HepG2 (cell line): Measurements from ENCODE around the gene GNB1. TPM values are rescaled to one million over a fixed set of nuclear protein-coding genes. Genes with fewer than 3 reads are reported as not detected.
A peak's percentile ranks its signal among the peaks of the same experiment; 100 is the strongest.

Experiments used
- ATF3 ChIP-seq: sonication (generic); formaldehyde crosslinking; IDR thresholded peaks from 2 replicates; pipeline ENCODE4 v1.4.0; 2020; ENCODE audit warnings: missing genetic modification reagents
- FOSL2 ChIP-seq: sonication (generic); formaldehyde crosslinking; IDR thresholded peaks from 2 replicates; pipeline ENCODE4 v1.4.0; 2020; ENCODE audit warnings: missing genetic modification reagents
- HIVEP1 ChIP-seq: sonication (generic); formaldehyde crosslinking; IDR thresholded peaks from 2 replicates; pipeline ENCODE4 v1.4.0; 2020; ENCODE audit warnings: mild to moderate bottlenecking, missing genetic modification reagents
- IRX3 ChIP-seq: sonication (generic); formaldehyde crosslinking; IDR thresholded peaks from 2 replicates; pipeline ENCODE4 v1.8.1; 2023; ENCODE audit warnings: mild to moderate bottlenecking, low read depth, missing genetic modification reagents, borderline replicate concordance
- KLF16 ChIP-seq, 2 experiments: sonication (generic) in 1 of 2; formaldehyde crosslinking in 1 of 2; IDR thresholded peaks; 2 replicates each; pipeline versions ENCODE4 v1.6.1 to v1.8.0; 2016 to 2023; ENCODE audit warnings: missing genetic modification reagents in 2 of 2, missing compliant biosample characterization in 1 of 2
- LBX2 ChIP-seq: sonication (generic); formaldehyde crosslinking; IDR thresholded peaks from 2 replicates; pipeline ENCODE4 v1.5.0; 2020; ENCODE audit warnings: missing genetic modification reagents, mild to moderate bottlenecking, borderline replicate concordance
- NFE2L2 ChIP-seq: fragments of 150-350 bp; IDR thresholded peaks from 2 replicates; pipeline ENCODE4 v1.6.1; 2014; ENCODE audit warnings: low read length
- RARA ChIP-seq: IDR thresholded peaks from 2 replicates; pipeline ENCODE4 v1.6.1; 2016; ENCODE audit warnings: missing genetic modification reagents, missing compliant biosample characterization
- SAP130 ChIP-seq: IDR thresholded peaks from 2 replicates; pipeline ENCODE4 v1.6.1; 2016; ENCODE audit warnings: low read depth
- ZNF503 ChIP-seq: sonication (generic); formaldehyde crosslinking; IDR thresholded peaks from 2 replicates; pipeline ENCODE4 v1.4.0; 2020; ENCODE audit warnings: missing genetic modification reagents
- ZNF652 ChIP-seq: IDR thresholded peaks from 2 replicates; pipeline ENCODE4 v1.6.1; 2016; ENCODE audit warnings: low read depth, borderline replicate concordance
- ZNF691 ChIP-seq: sonication (generic); formaldehyde crosslinking; IDR thresholded peaks from 2 replicates; pipeline ENCODE4 v1.4.0; 2020; ENCODE audit warnings: missing genetic modification reagents, low read depth, mild to moderate bottlenecking, borderline replicate concordance
- polyA plus RNA-seq, 8 experiments: library from polyadenylated mRNA; depleted of rRNA in 3 of 8; stranded (reverse) in 7 of 8; unstranded in 1 of 8; fragments of >200 nt; fragmentation: Illumina TruSeq in 4 of 8; extraction: Trizol in 4 of 8; gene quantifications; 2 replicates each; pipeline versions ENCODE4 v1.2.1 to v1.2.3, GENCODE V29; 2011 to 2016; ENCODE audit warnings: low read depth in 4 of 8, missing spikeins in 1 of 8, mixed read lengths in 1 of 8; ENCODE audit not compliant: insufficient read depth in 1 of 8
- total RNA-seq, 5 experiments: library from RNA; depleted of rRNA; stranded (reverse); fragments of >200 nt; fragmentation: Illumina TruSeq; extraction: Trizol; gene quantifications; 2 replicates each; pipeline ENCODE4 v1.2.3, GENCODE V29; 2016; ENCODE audit warnings: low read depth in 1 of 5
- TF ChIP-seq, protein P1 (sequence below): sonication (generic); formaldehyde crosslinking; IDR thresholded peaks from one replicate; pipeline ENCODE4 v1.5.1; 2020; ENCODE audit warnings: mild to moderate bottlenecking, missing genetic modification reagents; ENCODE audit errors: not compliant biosample characterization
- TF ChIP-seq, protein P2 (sequence below): sonication (generic); formaldehyde crosslinking; IDR thresholded peaks from 2 replicates; pipeline ENCODE4 v1.4.0; 2020; ENCODE audit warnings: mild to moderate bottlenecking, missing genetic modification reagents
- TF ChIP-seq, protein P3 (sequence below): IDR thresholded peaks from 2 replicates; pipeline ENCODE4 v1.6.1; 2016; ENCODE audit warnings: missing genetic modification reagents, missing compliant biosample characterization

The GNB1 gene
- total and polyA plus RNA-seq, 2 of the 13 experiments (the other 11 are each of a cell fraction or from before 2014, with no cell fraction given), result 66.2 to 327 TPM

GRCh38 chr1:1920608-1921458 is 29.9 kb upstream of the GNB1 start (continued):
- TF ChIP-seq HIVEP1 (no peak), ZNF691 (peak; percentile 54; the same call in 1 of the 2 replicates), NFE2L2 (no peak), ZNF503 (CRISPR knock-in tag) (peak; percentile 20; the same call in 1 of the 2 replicates), RARA (CRISPR knock-in tag) (no peak), ZNF652 (CRISPR knock-in tag) (no peak), IRX3 (0 out of 2 replicates have a peak, but pooled peaks have one; percentile 45), KLF16 (CRISPR knock-in tag; IDR thresholded peaks at IDR 0.05) (0 out of 4 replicates have a peak, but pooled peaks of 1 of the 2 experiments have one; percentile 23), SAP130 (peak; percentile 56), LBX2 (CRISPR knock-in tag) (no peak), ATF3 (CRISPR knock-in tag) (no peak), FOSL2 (peak; percentile 11; the same call in 1 of the 2 replicates)
- TF ChIP-seq, protein P1, sequence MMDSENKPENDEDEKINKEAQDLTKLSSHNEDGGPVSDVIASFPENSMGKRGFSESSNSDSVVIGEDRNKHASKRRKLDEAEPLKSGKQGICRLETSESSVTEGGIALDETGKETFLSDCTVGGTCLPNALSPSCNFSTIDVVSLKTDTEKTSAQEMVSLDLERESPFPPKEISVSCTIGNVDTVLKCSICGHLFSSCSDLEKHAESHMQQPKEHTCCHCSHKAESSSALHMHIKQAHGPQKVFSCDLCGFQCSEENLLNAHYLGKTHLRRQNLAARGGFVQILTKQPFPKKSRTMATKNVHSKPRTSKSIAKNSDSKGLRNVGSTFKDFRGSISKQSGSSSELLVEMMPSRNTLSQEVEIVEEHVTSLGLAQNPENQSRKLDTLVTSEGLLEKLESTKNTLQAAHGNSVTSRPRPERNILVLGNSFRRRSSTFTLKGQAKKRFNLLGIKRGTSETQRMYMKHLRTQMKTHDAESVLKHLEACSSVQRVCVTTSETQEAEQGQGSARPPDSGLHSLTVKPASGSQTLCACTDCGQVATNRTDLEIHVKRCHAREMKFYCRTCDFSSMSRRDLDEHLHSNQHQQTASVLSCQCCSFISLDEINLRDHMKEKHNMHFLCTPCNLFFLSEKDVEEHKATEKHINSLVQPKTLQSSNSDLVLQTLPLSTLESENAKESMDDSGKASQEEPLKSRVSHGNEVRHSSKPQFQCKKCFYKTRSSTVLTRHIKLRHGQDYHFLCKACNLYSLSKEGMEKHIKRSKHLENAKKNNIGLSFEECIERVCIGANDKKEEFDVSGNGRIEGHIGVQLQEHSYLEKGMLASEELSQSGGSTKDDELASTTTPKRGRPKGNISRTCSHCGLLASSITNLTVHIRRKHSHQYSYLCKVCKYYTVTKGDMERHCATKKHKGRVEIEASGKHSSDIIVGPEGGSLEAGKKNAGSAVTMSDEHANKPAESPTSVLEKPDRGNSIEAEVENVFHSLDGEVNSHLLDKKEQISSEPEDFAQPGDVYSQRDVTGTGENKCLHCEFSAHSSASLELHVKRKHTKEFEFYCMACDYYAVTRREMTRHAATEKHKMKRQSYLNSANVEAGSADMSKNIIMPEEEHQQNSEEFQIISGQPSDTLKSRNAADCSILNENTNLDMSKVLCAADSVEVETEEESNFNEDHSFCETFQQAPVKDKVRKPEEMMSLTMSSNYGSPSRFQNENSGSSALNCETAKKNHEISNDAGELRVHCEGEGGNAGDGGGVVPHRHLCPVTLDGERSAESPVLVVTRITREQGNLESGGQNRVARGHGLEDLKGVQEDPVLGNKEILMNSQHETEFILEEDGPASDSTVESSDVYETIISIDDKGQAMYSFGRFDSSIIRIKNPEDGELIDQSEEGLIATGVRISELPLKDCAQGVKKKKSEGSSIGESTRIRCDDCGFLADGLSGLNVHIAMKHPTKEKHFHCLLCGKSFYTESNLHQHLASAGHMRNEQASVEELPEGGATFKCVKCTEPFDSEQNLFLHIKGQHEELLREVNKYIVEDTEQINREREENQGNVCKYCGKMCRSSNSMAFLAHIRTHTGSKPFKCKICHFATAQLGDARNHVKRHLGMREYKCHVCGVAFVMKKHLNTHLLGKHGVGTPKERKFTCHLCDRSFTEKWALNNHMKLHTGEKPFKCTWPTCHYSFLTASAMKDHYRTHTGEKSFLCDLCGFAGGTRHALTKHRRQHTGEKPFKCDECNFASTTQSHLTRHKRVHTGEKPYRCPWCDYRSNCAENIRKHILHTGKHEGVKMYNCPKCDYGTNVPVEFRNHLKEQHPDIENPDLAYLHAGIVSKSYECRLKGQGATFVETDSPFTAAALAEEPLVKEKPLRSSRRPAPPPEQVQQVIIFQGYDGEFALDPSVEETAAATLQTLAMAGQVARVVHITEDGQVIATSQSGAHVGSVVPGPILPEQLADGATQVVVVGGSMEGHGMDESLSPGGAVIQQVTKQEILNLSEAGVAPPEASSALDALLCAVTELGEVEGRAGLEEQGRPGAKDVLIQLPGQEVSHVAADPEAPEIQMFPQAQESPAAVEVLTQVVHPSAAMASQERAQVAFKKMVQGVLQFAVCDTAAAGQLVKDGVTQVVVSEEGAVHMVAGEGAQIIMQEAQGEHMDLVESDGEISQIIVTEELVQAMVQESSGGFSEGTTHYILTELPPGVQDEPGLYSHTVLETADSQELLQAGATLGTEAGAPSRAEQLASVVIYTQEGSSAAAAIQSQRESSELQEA (CRISPR knock-in tag), result peak; percentile 72
- TF ChIP-seq, protein P2, sequence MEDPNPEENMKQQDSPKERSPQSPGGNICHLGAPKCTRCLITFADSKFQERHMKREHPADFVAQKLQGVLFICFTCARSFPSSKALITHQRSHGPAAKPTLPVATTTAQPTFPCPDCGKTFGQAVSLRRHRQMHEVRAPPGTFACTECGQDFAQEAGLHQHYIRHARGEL (CRISPR knock-in tag), result no peak
- TF ChIP-seq, protein P3, sequence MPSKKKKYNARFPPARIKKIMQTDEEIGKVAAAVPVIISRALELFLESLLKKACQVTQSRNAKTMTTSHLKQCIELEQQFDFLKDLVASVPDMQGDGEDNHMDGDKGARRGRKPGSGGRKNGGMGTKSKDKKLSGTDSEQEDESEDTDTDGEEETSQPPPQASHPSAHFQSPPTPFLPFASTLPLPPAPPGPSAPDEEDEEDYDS (CRISPR knock-in tag), result peak; percentile 17; the same call in 1 of the 2 replicates
